SJSA1 (cell line): Measurements from ENCODE around the gene BANP. TPM values are rescaled to one million over a fixed set of nuclear protein-coding genes. Genes with fewer than 3 reads are reported as not detected.
"Not testable (repeated sequence)": the region's sequence is repeated elsewhere in the genome, so short reads cannot be mapped to it uniquely, and the experiment has no call there.

ENCODE experiments used
- DNase-seq, 2 experiments: peaks; one replicate each; pipeline ENCODE4 v3.0.0-alpha.2; 2015 to 2020; ENCODE audit warnings: low spot score in 2 of 2, low read depth in 1 of 2
- H3K27ac ChIP-seq: fragments of 250-450 bp; sonication (Bioruptor Pico); 2 replicates; pipeline ENCODE4 v1.5.1; 2020; ENCODE audit warnings: mild to moderate bottlenecking, moderate library complexity
- H3K27me3 ChIP-seq: fragments of 250-450 bp; sonication (Bioruptor Pico); replicated peaks from 2 replicates; pipeline ENCODE4 v1.5.1; 2020; ENCODE audit warnings: mild to moderate bottlenecking, moderate library complexity
- H3K36me3 ChIP-seq: fragments of 250-450 bp; sonication (Bioruptor Pico); 2 replicates; pipeline ENCODE4 v1.5.1; 2020; ENCODE audit warnings: mild to moderate bottlenecking
- H3K4me1 ChIP-seq: fragments of 250-450 bp; sonication (Bioruptor Pico); replicated peaks from 2 replicates; pipeline ENCODE4 v1.6.1; 2021; ENCODE audit warnings: mild to moderate bottlenecking
- H3K4me3 ChIP-seq: fragments of 250-450 bp; sonication (Bioruptor Pico); 2 replicates; pipeline ENCODE4 v1.5.1; 2020; ENCODE audit warnings: mild to moderate bottlenecking
- H3K9me3 ChIP-seq: fragments of 250-450 bp; sonication (Bioruptor Pico); replicated peaks from 2 replicates; pipeline ENCODE4 v1.5.1; 2020; ENCODE audit warnings: mild to moderate bottlenecking
- total RNA-seq: library from RNA; depleted of rRNA; stranded (reverse); fragments of >200 nt; shearing (Covaris generic); gene quantifications from 2 replicates; pipeline ENCODE4 v1.2.3, GENCODE V29; 2014

BANP gene
- total RNA-seq, 1 experiment from 2014 or later: 21.7 TPM

DNA sequence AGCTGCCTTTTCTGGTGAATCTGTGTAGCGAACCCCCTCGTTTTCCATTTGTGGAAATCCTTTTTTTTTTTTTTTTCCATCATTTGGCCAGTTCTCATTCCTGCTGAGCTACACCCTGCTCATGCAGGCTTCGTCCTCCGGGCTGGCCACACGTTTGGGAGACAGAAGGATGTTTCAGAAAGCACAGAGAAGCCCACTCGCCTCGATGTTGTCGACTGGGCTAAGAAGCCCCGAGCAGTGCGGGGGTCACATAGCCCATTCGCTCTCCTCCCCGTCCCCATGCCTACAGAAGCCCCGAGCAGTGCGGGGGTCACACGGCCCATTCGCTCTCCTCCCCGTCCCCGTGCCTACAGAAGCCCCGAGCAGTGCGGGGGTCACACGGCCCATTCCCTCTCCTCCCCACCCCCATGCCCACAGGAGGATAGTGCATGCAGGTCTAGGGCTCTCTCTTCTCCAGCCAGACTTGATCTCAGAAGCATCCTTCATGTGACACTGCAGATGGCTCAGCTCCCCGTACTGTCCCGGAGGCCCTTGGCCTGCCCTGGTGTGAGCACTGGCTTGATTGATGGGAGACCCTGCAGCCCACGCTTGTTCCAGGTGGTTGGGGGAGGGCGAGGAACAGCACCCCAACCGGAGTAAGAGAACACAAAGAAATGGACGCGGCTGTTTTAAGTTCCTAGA, 89.1 kb downstream of the BANP start:
- H3K4me1 ChIP-seq, H3K36me3 ChIP-seq, H3K27me3 ChIP-seq, DNase-seq, H3K27ac ChIP-seq, H3K9me3 ChIP-seq, H3K4me3 ChIP-seq: not testable (repeated sequence)

DNA sequence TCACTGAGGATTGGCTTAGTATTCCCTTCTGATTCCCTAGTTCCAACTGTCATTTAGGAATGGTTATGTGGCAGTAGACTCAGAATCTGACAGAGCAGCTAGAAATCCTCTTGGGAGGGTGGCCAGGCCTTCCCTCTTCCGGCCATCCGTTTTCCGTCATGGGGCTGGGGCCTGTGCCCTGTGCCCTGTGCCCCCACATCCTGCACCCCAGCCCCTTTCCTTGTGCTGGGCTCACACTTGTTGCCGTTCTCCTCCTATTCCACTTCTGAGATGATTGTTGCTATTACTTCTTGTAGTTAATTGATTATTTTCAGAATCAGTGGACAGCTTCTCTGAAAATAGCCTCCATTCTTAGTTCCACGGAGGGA, 89.6 kb downstream of the BANP start:
- not testable (repeated sequence) for H3K4me3 ChIP-seq, DNase-seq

GRCh38 chr16:88041506-88041905, 90.3 kb downstream of the BANP start:
- not testable (repeated sequence) for H3K4me1 ChIP-seq, H3K4me3 ChIP-seq, H3K36me3 ChIP-seq, H3K9me3 ChIP-seq, DNase-seq, H3K27ac ChIP-seq, H3K27me3 ChIP-seq

More for the DNA sequence above, 89.6 kb downstream of the BANP start:
- H3K9me3 ChIP-seq, H3K36me3 ChIP-seq, H3K4me1 ChIP-seq, H3K27me3 ChIP-seq, H3K27ac ChIP-seq: not testable (repeated sequence)

DNA sequence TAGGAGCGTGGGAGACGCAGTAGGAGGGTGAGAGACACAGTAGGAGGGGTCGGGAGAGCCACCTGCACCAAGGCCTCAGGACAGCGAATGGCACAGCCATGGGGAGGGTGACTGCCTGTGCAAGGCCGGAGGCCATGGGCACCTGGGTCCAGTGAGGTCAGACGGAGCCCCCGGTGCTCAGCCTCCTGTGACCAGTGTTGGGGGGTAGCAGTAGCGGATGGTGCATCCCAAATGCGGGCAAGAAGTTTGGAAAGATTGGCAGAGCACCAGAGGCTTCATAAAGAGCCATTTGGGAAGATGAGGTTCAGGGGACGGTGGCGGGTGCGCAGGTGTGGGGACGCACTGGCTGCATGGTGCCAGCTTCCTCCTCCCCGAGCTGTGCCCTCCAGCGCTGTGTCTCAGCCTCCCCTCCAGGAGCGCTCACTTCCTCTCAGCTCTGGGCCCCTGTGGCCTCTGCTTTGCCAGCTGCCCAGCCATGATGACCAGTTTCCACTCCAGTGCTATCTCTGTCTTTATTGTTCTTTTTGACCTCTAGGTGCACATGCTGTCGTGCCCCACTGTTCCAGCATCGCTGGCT, 90.8 kb downstream of the BANP start:
- not testable (repeated sequence) for H3K9me3 ChIP-seq, H3K27ac ChIP-seq, H3K27me3 ChIP-seq, H3K4me3 ChIP-seq, DNase-seq, H3K4me1 ChIP-seq, H3K36me3 ChIP-seq

GRCh38 chr16:88043208-88043910, 92.1 kb downstream of the BANP start:
- H3K36me3 ChIP-seq, H3K27ac ChIP-seq, H3K4me3 ChIP-seq, DNase-seq, H3K4me1 ChIP-seq, H3K9me3 ChIP-seq, H3K27me3 ChIP-seq: not testable (repeated sequence)

- H3K4me3 ChIP-seq, DNase-seq, H3K27me3 ChIP-seq, H3K36me3 ChIP-seq, H3K9me3 ChIP-seq, H3K27ac ChIP-seq, H3K4me1 ChIP-seq: not testable (repeated sequence)
These were observed 92.9 kb downstream of the BANP start for GRCh38 chr16:88044121-88044581.

DNA sequence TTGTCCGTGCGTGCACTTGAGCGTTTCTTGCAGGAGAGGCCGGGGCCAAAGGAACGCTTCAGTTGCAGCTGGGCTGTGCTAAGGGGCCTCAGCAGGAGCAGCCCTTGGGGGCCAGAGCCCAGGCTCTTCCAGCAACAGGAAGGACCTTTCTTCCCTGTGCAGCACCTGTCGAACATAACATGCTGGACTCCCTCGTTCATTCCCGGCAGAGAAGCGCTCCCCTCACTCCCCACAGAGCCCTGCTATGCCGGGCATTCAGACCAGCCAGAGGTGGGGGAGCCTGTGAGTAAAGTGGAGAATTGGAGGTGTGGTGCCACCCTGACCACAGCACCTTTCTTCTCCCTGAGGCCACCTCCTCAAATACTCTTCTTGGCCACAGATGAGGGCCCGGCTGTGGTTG, 94.1 kb downstream of the BANP start:
- H3K36me3 ChIP-seq: not testable (repeated sequence)

DNA sequence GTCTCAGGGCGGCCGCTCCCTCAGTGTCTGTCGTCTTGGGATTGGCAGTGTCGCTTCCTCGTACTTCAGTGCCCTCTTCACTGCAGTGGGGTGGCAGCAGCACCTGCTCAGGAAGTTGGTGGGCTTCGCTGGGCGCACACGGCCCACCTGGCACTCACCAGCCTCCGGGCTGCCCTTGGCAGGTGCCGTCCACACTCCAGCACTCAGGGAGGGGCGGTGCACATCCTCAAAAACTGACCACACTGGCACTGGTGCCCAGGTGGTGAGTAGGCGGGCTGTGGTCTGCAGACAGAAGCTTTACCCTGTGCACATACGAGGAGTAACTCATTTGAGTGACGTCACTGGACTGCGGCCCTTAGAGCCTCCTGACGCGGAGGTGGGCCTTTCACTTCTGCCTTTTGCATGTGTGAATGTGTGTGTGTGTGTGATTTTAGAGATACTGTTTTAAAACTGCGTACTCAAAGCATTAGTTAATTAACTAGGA, 94.6 kb downstream of the BANP start:
- Histone ChIP-seq H3K4me1 (no peaks in the 10 kb centered on the region), H3K27ac (no peak overlapping the region), H3K9me3 (no peaks in the 10 kb centered on the region), H3K27me3 (no peaks in the 10 kb centered on the region), H3K4me3 (no peak overlapping the region), H3K36me3 (peaks cover 6% of the 10 kb centered on the region; the same call in 1 of the 2 replicates)
- no peak for DNase-seq

More for the DNA sequence above, 94.1 kb downstream of the BANP start:
- H3K27me3 ChIP-seq, DNase-seq, H3K27ac ChIP-seq, H3K4me1 ChIP-seq, H3K4me3 ChIP-seq, H3K9me3 ChIP-seq: not testable (repeated sequence)

GRCh38 chr16:88047462-88047861, 96.2 kb downstream of the BANP start:
- Histone ChIP-seq H3K27me3 (no peaks in the 10 kb centered on the region), H3K4me3 (no peak overlapping the region), H3K27ac (no peak overlapping the region), H3K4me1 (no peaks in the 10 kb centered on the region), H3K36me3 (peaks cover 19% of the 10 kb centered on the region), H3K9me3 (no peaks in the 10 kb centered on the region)
- DNase-seq: no peak

GRCh38 chr16:88048985-88049384, 97.8 kb downstream of the BANP start:
- DNase-seq: no peak
- Histone ChIP-seq H3K4me3 (no peak overlapping the region), H3K4me1 (no peaks in the 10 kb centered on the region), H3K9me3 (no peaks in the 10 kb centered on the region), H3K27me3 (no peaks in the 10 kb centered on the region), H3K36me3 (peaks cover 22% of the 10 kb centered on the region), H3K27ac (no peak overlapping the region)

DNA sequence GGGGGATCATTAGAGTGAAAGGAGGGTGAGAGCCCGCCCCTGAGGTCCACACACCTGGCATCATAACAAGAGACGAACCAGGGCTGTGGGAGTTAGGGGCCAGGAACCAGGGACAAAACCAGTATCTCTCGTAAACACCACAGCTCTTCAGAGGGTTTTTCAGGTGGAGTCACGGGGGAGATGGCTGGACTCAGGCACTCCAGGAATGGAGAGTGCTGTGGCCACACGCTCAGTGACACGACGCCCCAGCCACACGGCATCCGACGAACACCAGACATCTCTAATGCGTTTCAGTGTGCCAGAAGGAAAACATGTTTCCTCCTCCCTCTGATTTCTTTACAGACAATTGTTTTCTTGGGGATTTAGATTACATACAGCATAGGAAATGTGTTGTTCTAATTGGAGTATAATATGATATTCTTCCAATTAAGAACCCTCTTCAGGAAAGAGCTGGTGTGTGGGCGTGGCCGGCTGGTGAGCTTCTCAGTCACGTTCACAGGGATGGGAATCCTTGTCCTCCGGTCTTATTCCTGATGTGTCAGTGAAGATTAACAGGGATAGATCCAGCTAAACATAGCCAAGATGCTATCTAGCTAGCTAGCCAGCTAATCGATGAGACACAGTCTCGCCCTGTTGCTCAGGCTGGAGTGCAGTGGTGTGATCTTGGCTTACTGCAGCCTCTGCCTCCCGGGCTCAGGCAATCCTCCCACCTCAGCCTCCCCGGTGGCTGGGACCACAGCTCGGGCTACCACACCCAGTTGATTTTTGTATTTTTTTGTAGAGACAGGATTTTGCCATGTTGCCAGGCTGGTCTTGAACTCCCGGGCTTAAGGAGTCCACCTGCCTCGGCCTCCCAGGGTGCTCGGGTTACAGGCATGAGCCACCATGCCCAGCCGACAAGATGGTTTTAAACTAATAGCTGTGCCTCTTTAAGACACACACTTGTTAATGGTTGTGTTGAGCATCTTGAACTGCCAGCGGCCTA, 98.6 kb downstream of the BANP start:
- no peak for DNase-seq
- peaks cover 22% of the 10 kb centered on the region for H3K36me3 ChIP-seq
- H3K4me3 ChIP-seq: no peak overlapping the region
- H3K4me1 ChIP-seq: no peaks in the 10 kb centered on the region
- H3K27me3 ChIP-seq: no peaks in the 10 kb centered on the region
- H3K27ac ChIP-seq: no peak overlapping the region
- no peaks in the 10 kb centered on the region for H3K9me3 ChIP-seq

GRCh38 chr16:88050952-88051660, 99.9 kb downstream of the BANP start:
- no peak for DNase-seq
- H3K4me3 ChIP-seq: no peak overlapping the region

DNA sequence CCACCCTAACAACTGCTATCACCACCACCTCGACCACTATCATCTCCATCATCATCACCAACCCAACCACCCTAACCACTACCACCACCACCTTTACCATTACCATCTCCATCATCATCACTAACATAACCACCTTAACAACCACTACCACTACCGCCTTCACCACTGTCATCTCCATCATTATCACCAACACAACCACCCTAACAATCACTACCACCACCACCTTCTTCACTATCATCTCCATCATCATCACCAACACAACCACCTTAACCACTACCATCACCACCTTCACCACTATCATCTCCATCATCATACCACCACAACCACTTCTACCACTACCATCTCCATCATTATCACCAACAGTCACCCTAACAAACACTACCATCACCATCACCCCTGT, 101.4 kb downstream of the BANP start:
- no peak overlapping the region for H3K4me3 ChIP-seq

More at GRCh38 chr16:88050952-88051660, 99.9 kb downstream of the BANP start:
- Histone ChIP-seq H3K36me3 (peaks cover 22% of the 10 kb centered on the region), H3K9me3 (no peaks in the 10 kb centered on the region), H3K4me1 (no peaks in the 10 kb centered on the region), H3K27me3 (no peaks in the 10 kb centered on the region), H3K27ac (no peak overlapping the region)

More for the DNA sequence above, 101.4 kb downstream of the BANP start:
- Histone ChIP-seq H3K9me3 (no peaks in the 10 kb centered on the region), H3K36me3 (peaks cover 22% of the 10 kb centered on the region), H3K27me3 (no peaks in the 10 kb centered on the region), H3K4me1 (no peaks in the 10 kb centered on the region), H3K27ac (no peak overlapping the region)
- no peak for DNase-seq
